ENCODE results near the gene DPH5.

DPH5 gene

DNA sequence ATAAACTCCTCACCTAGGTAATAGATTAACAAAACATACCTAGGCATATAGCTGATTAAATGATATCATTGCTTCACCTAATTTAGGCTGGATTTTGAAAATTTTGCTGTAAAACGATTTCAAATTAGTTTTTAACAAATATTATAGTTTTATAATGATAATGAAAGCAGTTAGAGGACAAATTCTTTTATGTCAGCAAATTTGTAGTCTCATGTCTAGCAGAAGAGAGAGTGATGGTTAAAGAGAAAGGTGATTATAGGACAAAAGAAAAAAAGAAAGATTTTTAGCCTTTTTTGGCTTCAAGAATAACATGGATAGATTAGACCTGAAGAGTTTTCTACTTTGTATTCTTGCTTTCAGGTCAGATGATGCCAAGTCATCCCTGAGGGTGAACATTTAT, 3.6 kb upstream of the DPH5 start:
- no peak for DNase-seq

GRCh38 chr1:101028466-101028865, 2.9 kb upstream of the DPH5 start:
- DNase-seq = no peak

DNA sequence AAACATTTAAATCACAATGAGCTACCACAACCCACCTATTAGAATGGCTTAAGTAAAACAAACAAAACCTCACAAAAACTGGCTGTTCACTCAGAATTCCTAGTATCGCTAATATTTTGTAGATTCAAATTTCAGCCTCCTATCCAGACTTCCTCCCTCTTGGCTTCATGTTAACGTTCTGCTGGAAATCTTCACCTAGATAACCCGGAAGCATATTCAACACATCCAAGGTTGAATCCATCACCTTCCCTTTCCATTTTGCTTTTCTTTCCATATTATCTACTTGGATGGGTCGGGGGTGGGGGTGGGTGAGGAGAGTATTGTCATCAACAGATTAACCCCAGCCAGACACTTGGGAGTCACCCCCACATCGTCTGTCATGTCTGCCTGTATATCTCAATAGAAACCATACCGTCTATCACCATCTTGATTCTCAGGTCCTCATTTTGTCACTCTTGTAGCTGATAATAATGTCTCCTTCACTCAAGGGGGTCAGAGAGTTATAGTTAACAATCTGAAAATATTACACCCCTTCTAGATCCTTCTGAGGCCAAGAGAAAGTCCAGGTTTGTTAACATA, 1.7 kb upstream of the DPH5 start:
- DNase-seq = no peak

DNA sequence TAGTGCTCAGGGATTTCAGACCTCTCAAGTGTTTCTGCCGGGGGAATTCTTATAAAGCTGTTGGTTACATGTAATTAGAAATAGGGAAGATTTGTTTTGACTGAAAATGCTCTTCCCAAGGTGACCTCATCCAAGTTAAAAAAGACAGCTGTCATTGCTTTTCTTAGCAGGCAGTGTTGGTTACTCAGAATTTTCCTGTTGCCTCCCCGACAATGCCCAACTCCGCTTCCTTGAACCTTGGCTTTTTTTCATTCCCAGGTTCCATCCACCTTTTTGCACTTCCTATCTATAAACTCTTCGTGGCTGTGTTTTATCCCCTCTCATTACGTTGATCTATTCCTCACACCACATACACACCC, 825 bp upstream of the DPH5 start:
- no peak for DNase-seq

- no peak for DNase-seq
These were observed 314 bp downstream of the DPH5 start for GRCh38 chr1:101025283-101025656.

GRCh38 chr1:101022294-101022693, 3.3 kb downstream of the DPH5 start:
- DNase-seq = peak; percentile 2

GRCh38 chr1:101017448-101017847, 8.1 kb downstream of the DPH5 start:
- no peak for DNase-seq

GRCh38 chr1:101013776-101014175, 11.8 kb downstream of the DPH5 start:
- no peak for DNase-seq

GRCh38 chr1:101008229-101008834, 17.3 kb downstream of the DPH5 start:
- DNase-seq = no peak

- DNase-seq = no peak
These were observed 19.0 kb downstream of the DPH5 start for GRCh38 chr1:101006553-101006952.

- no peak for DNase-seq
These were observed 19.7 kb downstream of the DPH5 start for GRCh38 chr1:101005871-101006270.

- DNase-seq = no peak
These were observed 20.4 kb downstream of the DPH5 start for GRCh38 chr1:101005183-101005582.

DNA sequence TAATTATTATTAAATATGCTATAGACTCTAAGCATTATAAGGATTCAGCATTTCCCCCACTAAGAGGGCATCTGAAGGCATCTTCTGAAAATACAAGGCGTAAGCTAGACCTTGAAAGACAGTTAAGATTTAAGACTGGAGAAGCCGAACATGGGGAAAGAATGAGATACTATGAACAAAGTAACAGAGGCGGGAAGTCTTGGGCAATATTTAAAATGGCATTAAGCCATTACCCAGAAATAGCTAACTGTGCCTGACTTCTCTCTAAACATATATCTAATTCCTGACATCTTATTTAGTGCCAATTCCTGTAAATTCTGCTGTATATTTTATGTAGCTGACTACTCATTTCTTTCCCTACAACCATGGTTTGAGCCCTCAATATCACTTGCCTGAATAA, 20.9 kb downstream of the DPH5 start:
- no peak for DNase-seq

- DNase-seq = no peak
These were observed 21.5 kb downstream of the DPH5 start for GRCh38 chr1:101004061-101004460.

DNA sequence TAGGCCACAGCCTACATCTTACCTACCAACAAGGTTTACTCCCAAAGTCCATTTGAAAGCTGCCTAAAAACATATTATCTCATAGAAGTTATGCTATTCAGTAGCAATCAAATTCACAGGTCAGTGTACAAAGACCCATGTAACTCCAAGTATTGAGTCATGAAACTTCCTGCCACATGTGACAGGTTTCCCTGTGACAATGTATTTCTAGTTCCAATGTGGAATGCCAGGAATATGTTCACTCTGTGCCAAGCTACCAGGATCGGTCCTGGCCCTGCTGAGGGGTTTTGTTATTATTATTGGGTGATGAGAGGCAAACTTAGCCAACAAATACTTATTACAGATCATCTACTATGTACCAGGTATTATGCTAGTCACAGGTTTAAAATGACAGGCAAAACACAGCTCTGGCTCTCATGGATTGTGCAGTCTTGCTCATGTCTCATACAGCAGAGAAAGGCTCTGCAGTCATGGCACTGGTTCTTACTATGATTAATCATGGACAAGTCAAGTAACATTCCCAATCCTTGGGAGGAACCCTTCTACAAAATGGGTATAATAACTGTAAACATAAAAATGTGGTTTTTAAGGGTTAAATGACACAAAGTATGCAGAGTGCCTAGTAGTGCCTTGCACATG, 22.5 kb downstream of the DPH5 start:
- DNase-seq = no peak

- peak; percentile 55 for DNase-seq
These were observed 23.0 kb downstream of the DPH5 start for GRCh38 chr1:101002551-101002950.

GRCh38 chr1:101000131-101000873, 25.3 kb downstream of the DPH5 start:
- DNase-seq = no peak

DNA sequence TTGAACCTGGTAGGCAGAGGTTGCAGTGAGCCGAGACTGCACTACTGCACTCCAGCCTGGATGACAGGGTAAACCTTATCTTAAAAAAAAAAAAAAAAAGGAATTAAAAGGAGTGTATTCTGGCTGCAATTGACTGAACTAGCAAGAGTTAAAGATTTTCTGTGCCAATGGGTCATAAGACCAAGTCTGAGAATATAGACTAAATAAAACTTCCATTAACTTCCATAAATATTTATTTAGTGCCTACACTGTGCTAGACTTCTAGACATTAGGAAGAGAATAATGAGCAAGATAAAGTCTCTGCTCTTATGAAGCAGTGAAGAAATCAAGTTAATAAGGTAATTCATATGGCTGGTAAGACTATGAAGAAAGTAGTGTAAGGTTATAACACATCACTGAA, 27.2 kb downstream of the DPH5 start:
- no peak for DNase-seq

- DNase-seq = no peak
These were observed 30.2 kb downstream of the DPH5 start for GRCh38 chr1:100995198-100995988.

GRCh38 chr1:100989306-100990077, 36.1 kb downstream of the DPH5 start:
- peak; percentile 58 for DNase-seq

GRCh38 chr1:100988121-100988520, 37.5 kb downstream of the DPH5 start:
- no peak for DNase-seq

DNA sequence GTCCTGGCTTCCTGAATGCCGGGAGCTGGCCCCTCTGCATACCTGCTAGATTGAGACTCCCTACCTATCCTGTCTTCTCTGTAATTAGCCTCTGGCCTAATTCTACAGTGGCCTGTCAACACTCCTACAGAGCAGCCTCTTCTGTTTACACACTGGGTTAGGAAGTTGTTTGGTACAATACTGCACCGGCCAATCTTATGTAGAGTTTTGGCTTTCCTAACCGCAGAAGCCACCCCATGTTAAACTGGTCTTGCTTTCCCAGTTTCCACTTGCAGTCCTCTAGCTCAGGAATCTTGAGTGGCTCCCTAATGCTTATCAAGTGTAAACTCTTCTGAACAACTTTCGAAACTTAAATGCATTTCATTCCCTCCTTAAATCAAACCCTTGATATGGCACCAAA, 42.8 kb downstream of the DPH5 start:
- DNase-seq = no peak

GRCh38 chr1:100979631-100980030, 46.0 kb downstream of the DPH5 start:
- no peak for DNase-seq
